Endothelial cell of umbilical vein (primary cell): ENCODE measurements around the gene ELOB.

ENCODE experiments used
- EZH2 ChIP-seq: IDR thresholded peaks from 2 replicates; pipeline ENCODE4 v1.6.1; 2012; ENCODE audit warnings: borderline replicate concordance, low read depth, mild to moderate bottlenecking, moderate library complexity, low read length, inconsistent platforms; ENCODE audit not compliant: severe bottlenecking
- JUN ChIP-seq: IDR thresholded peaks from 2 replicates; pipeline ENCODE4 v1.6.1; 2011; ENCODE audit warnings: borderline replicate concordance, low read depth; ENCODE audit not compliant: insufficient read length, insufficient read depth
- POLR2A ChIP-seq: IDR thresholded peaks from 2 replicates; pipeline ENCODE4 v1.6.1; 2012; ENCODE audit warnings: low read depth, mild to moderate bottlenecking, control low read depth, low read length
- POLR2AphosphoS5 ChIP-seq: IDR thresholded peaks from 2 replicates; pipeline ENCODE4 v1.6.1; 2012; ENCODE audit warnings: low read depth, mild to moderate bottlenecking, control low read depth, low read length, moderate library complexity; ENCODE audit not compliant: insufficient read depth
- TF ChIP-seq, protein P1 (sequence below), 2 donors: IDR thresholded peaks; 1 replicate in 1 of 2; 2 replicates in 1 of 2; pipeline ENCODE4 v1.5.1; 2011; ENCODE audit warnings: low read length in 2 of 2, mild to moderate bottlenecking in 2 of 2, moderate library complexity in 2 of 2, control low read depth in 1 of 2, inconsistent platforms in 1 of 2, low read depth in 1 of 2; ENCODE audit not compliant: insufficient read depth in 1 of 2; ENCODE audit errors: extremely low read depth in 1 of 2

DNA sequence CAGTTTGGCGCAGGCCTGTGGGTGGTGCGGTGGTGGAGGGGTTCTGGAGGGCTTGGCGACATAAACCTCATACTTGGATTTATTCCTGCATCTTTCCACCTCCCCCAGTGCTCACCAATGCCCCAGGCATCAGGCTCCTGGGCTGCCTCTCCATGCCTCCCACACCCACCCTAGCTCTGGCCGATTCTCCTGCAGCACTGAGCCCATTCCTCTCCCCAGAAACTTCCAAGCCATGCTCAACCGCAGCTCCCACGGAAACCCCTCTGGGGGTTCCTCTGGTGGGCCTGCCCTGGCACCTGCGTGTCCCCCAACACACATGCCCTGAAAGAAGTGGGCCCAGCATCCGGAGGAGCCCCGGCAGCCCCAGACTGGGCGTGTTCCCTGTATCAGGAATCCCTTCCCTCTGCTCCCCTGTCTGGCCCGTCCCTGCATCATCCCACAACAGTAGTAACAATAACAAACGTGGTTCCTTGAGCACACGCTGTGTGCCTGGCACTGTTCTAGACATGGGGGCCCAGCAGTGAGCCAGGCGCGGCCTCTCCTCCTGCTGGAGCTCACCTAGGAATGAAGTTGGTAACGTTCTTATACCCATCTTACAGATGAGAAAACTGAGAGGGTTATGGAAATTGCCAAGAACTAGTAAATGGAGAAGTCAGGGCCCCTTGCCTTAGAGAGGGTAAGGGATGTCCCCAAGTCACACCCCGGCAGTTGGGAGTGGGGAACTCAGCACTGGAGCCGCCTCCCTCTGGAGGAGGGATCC, 42.3 kb upstream of the ELOB start:
- TF ChIP-seq, protein P1, sequence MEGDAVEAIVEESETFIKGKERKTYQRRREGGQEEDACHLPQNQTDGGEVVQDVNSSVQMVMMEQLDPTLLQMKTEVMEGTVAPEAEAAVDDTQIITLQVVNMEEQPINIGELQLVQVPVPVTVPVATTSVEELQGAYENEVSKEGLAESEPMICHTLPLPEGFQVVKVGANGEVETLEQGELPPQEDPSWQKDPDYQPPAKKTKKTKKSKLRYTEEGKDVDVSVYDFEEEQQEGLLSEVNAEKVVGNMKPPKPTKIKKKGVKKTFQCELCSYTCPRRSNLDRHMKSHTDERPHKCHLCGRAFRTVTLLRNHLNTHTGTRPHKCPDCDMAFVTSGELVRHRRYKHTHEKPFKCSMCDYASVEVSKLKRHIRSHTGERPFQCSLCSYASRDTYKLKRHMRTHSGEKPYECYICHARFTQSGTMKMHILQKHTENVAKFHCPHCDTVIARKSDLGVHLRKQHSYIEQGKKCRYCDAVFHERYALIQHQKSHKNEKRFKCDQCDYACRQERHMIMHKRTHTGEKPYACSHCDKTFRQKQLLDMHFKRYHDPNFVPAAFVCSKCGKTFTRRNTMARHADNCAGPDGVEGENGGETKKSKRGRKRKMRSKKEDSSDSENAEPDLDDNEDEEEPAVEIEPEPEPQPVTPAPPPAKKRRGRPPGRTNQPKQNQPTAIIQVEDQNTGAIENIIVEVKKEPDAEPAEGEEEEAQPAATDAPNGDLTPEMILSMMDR (IDR thresholded peaks at IDR 0.05; ENCODE audit: extremely low read depth in 1 of 2, insufficient read depth in 1 of 2, low read depth in 1 of 2, low read length in 2 of 2) = no peak
- TF ChIP-seq POLR2A (no peak), EZH2 (no peak), POLR2AphosphoS5 (no peak), JUN (no peak)
